GM19463 (cell line): ENCODE results near the gene SSU72.

Experiments
- ATAC-seq: cut with Tn5 transposase; IDR thresholded peaks from one replicate; pipeline ENCODE4 v1.9.1; 2021; ENCODE audit warnings: mild to moderate bottlenecking, moderate library complexity; ENCODE audit not compliant: unreplicated experiment

Gene SSU72

DNA sequence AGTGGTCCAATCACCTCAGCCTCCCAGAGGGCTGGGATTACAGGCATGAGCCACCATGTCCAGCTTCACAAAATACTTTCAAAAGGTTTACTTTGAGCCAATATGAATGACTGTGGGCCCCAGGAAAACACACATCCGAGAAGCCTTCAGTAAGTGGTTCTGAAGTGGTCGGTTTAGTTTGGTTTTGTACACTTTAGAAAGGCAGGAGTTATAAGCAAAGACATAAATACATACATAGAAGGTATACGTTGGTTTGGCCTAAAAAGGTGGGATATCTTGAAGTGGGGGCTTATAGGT lies 37.4 kb upstream of the SSU72 start:
- ATAC-seq = no peak

DNA sequence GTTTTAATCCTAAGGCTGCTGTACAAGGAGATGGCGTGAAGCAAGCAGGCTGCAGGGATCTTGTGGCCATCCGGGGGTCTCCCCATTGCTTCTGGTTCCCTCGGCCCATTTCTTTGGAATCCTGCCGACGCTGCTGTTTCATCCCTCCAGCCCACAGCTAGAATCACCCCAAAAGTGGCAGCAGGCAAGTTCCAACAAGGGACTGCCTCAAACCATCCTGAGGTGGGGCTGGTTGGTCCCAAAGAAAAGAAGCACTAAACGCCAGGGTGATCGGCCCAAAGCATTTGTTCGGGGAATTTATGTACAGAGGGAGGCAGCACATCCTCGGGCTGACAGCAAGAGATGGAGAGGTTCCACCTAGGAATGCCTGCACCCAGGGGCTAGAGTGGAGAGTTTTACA lies 36.1 kb upstream of the SSU72 start:
- ATAC-seq = no peak

DNA sequence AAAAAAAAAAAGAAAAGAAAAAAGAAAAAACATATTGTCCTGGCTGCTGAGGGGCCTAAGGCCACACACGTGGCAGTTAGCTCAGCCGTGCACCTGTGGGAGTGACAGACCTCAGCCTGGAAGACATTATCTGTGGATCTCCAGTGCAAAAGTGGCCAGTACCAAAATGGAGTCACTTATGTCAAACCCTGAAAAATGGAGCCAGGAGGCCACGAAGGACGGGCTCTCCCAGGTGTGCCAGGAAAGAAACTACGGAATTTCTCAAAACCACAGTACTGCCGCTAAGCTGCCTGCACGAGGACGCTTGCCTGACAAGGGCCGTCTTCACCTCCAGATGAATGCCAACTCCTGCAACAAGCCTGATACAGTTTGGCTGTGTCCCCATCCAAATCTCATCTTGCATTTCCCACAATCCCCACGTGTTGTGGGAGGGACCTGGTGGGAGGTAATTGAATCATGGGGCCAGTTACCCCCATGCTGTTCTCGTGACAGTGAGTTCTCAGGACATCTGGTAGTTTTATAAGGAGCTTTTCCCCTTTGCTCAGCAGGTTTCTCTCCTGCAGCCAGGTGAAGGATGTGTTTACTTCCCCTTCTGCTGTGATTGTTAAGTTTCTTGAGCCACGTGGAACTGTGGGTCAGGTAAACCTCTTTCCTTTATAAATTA lies 35.3 kb upstream of the SSU72 start:
- no peak for ATAC-seq

DNA sequence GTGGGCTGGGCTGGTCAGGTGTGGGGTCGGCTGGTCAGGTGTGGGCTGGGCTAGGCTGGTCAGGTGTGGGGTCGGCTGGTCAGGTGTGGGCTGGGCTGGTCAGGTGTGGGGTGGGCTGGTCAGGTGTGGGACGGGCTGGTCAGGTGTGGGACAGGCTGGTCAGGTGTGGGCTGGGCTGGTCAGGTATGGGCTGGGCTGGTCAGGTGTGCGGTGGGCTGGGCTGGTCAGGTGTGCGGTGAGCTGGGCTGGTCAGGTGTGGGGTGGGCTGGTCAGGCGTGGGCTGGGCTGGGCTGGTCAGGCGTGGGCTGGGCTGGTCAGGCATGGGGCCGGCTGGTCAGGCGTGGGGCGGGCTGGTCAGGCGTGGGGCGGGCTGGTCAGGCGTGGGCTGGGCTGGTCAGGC lies 31.6 kb upstream of the SSU72 start:
- no peak for ATAC-seq

DNA sequence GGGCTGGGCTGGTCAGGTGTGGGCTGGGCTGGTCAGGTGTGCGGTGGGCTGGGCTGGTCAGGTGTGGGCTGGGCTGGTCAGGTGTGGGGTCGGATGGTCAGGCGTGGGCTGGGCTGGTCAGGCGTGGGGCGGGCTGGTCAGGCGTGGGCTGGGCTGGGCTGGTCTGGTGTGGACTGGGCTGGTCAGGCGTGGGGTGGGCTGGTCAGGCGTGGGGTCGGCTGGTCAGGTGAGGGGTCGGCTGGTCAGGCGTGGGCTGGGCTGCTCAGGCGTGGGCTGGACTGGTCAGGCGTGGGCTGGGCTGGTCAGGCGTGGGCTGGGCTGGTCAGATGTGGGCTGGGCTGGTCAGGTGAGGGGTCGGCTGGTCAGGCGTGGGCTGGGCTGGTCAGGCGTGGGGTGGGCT lies 31.1 kb upstream of the SSU72 start:
- no peak for ATAC-seq

GRCh38 chr1:1605034-1605591 lies 30.4 kb upstream of the SSU72 start:
- no peak for ATAC-seq

DNA sequence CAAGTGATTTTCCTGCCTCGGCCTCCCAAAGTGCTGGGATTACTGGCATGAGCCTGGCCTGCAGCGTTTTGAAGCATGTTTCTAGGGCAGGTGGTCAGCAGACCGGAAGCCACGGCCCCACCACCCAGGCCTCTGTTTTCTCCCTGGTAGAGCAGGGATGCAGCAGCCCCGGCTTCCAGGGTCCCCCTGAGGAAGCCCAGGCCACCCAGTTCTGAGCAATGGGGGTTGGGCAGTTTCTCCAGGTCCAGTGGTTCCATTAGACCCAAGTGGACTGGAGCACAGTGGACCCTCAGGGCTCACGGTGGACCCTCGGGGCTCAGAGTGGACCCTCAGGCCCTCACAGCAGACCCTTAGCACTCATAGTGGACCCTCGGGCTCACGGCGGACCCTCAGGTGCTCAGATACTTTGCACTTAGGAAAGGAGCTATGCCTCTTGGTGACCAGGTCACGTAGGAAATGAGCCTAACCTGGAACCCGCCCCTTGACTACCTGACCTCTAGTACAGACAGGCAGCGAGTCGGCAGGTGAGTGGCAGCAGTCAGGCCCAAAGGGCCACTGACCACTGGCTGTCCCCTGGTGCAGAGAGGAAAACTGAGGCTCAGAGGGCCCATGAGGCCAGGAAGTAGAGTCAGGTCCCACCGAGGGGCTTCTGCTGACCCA lies 29.8 kb upstream of the SSU72 start:
- ATAC-seq = no peak

- no peak for ATAC-seq
Measured at GRCh38 chr1:1603671-1604373, 29.2 kb upstream of the SSU72 start.

GRCh38 chr1:1602968-1603506 lies 28.4 kb upstream of the SSU72 start:
- no peak for ATAC-seq

GRCh38 chr1:1602304-1602967 lies 27.8 kb upstream of the SSU72 start:
- no peak for ATAC-seq

- ATAC-seq = no peak
Measured at GRCh38 chr1:1601564-1602303, 27.1 kb upstream of the SSU72 start.

- ATAC-seq = no peak
Measured at GRCh38 chr1:1600861-1601563, 26.3 kb upstream of the SSU72 start.

DNA sequence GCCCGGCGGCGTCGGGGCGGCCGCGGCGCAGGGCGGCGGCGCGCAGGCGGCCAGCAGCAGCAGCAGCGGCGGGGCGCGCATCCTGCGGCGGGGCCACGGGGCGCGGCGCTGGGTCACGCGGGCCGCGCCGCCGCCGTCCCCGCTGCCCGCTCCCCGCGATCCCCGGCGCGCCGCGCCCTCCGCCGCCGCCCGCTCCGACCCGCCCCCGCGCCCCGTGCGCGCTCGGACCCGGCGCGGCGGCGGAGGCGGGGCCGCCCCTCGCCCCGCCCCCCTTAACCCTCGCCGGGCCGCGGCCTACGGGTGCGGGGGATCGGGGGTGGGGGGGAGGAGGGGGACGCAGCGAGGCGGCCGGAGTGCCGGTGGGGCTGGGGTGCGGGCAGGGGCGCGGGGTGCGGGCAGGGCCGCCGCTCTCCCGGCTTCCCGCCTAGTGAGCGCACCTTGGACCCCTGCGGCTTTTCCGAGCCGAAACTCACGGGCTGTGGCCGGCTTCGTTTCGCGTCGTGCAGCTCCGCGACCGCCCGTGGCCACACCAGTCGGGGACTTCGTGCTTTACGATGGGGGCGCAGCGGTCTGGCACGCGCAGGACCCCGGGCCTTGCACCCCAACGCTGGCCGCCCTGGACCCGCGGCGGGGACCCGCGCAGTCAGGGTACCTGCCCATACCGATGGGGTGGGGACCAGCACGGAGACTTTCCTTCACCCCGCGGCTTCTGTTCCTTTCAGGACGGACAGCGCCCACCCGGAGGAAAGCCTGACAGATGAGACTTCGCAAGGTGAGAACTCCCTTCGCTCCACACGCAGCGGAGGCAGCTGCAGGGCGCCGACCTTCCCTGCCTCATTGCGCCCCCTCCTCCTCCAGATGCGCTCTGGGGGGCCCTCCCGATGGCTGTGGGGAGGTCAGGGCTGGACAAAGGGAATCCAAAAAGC lies 25.5 kb upstream of the SSU72 start, which contains the start of gene FNDC10:
TSS of gene FNDC10 (minus strand) at position 201 of the 926 bp plus-strand sequence. CDS start at position 81, 120 bp downstream.
- no peak for ATAC-seq

DNA sequence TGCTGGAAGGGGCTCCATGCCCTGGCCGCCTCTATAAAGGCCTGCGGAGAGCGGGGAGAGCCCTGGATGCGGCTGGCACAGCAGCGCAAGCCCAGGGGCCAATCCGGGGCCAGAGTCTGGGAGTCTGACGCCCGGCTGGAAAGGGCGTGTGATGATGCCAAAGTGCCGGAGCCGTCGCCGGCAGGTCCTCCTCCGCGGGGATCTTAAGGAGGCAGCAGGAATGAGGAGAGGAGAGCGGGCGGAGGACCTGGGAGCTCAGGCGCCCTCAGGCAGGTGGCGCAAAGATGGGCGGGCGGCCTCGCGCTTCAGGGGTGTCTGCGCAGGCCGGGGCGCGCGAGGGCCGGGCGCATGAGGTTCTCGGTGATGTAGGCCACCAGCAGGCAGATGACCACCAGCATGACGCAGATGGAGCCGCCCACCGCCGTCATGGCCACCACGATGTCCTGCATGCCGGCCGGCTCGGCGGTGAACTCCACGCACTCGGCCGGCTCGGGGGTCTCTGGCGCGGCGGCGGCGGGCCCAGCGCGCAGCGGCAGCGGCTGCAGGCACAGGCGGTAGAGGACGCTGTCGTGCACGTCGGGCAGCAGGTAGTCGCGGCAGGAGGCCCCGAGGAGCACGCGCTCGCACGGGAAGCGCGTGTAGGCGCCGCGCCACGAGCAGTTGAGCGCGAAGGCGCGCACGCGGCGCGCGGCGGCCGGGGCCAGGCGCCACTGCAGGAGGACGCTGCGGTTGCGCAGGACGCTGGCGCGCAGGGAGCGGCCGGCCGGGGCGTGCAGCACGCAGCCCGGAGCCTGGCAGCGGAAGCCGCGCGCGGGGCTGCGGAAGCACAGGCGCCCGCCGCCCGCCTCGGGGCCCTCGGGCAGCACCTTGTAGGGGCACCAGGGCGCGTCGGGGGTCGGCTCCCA lies 24.6 kb upstream of the SSU72 start:
- no peak for ATAC-seq

- no peak for ATAC-seq
Measured at GRCh38 chr1:1598720-1599029, 24.0 kb upstream of the SSU72 start.

GRCh38 chr1:1598051-1598719 lies 23.5 kb upstream of the SSU72 start:
- no peak for ATAC-seq

DNA sequence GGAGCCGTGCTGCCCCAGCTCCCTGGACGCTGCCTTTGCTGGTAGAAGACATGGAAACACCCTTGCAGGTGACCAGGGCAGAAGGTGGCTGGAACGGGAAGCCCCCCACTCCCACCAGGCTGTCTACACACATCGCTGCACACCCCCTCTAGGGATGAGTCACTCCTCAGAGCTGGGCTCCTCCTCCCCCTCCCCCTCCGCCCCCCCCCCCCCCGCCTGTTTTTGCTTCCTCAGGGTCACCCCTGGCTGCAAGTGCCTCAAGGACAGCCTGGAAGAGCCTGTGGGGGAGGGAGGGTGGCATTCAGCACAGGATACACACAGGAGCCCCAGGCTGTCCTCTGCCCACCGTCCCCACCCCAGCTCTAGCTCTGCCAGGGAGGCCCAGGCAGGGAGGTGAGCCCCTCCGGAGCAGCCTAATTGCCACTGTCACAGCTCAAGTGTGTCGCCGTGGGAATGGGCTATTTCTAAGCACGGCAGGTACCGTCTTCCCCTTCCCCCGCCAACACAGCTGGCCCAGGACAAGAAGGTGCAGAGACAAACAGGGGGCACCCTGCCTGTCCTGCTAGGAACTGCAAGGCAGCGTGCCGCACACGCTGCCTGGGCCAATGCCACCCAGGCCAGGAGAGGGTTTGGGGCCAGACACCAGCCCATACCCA lies 22.7 kb upstream of the SSU72 start:
- ATAC-seq = no peak
